ENCODE results near the gene AMN.

DNA sequence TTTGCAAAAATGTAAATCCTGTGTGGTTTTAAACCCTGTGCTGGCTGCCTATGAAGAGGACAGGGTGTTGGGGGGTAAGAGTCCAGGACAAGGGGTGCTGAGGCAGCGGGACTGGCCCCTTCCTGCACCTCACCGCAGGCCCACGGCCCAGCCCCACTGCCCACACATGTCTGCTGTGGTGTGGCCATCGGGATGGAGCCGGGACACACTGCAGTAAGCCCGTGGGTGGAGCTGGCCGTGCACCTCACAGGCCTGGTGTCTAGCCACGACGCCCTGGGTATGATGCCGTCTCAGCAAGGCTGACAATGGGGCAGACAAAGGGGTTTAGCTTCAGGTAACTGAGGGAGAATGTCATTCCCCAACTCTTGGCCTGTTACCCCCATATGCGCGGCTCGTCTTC, 19.6 kb downstream of the AMN start:
- TF ChIP-seq, protein P1, sequence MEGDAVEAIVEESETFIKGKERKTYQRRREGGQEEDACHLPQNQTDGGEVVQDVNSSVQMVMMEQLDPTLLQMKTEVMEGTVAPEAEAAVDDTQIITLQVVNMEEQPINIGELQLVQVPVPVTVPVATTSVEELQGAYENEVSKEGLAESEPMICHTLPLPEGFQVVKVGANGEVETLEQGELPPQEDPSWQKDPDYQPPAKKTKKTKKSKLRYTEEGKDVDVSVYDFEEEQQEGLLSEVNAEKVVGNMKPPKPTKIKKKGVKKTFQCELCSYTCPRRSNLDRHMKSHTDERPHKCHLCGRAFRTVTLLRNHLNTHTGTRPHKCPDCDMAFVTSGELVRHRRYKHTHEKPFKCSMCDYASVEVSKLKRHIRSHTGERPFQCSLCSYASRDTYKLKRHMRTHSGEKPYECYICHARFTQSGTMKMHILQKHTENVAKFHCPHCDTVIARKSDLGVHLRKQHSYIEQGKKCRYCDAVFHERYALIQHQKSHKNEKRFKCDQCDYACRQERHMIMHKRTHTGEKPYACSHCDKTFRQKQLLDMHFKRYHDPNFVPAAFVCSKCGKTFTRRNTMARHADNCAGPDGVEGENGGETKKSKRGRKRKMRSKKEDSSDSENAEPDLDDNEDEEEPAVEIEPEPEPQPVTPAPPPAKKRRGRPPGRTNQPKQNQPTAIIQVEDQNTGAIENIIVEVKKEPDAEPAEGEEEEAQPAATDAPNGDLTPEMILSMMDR (conservative IDR thresholded peaks at IDR 0.05) = no peak
- no peak for TF ChIP-seq ZFX (IDR thresholded peaks at IDR 0.05)

Measured in C4-2B (cell line).